ENCODE data around the gene MIB1. TPM values are rescaled to one million over a fixed set of nuclear protein-coding genes. Genes with fewer than 3 reads are reported as not detected.

MIB1 gene
- total RNA-seq, 2 donors from 2014 or later, result 27.3 to 31.9 TPM

DNA sequence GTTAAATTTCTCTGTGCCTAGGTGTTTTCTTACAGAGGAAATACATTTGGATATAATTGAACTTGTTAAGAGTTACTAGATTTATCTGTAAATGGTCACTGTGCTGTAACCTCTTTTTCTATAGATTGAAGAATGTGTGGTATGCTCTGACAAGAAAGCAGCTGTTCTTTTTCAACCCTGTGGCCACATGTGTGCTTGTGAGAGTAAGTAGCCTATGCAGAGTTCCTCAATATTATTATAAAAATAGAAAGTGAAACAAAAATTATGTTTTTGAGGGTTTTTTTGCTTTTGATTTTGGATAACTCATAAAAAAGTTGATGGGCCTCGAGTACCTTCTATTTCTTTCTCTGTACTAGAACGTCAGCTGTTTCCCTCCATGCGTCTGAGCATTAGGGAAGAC is 112.4 kb downstream of the MIB1 start:
- intact Hi-C loops (cut with DNase I, micrococcal nuclease), result no loop called here
- DNase-seq (no peak), ATAC-seq (no peak)

GRCh38 chr18:21853775-21854552 is 113.4 kb downstream of the MIB1 start:
- ATAC-seq, result peak; percentile 87
- intact Hi-C loops (cut with DNase I, micrococcal nuclease), result no loop called here
- DNase-seq, result no peak

DNA sequence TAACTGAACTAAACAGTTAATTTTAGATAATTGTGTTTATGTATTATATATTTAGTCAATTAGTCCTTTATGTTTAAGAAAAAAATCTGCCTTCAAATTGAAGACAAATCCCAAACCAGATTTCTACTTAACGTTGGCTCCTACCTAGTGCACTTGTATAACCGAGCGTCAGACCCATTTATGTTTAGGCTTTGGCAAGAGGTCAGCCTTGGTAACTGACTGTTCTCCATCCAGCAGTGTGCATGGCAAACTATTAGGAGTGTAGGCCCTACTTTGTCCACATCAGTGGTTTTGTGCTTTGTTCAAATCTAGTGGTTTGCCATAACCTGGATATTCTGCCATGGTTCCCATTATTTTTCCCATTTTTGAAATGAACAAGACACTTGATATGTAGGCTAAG is 114.8 kb downstream of the MIB1 start:
- intact Hi-C loops (cut with DNase I, micrococcal nuclease), result no loop called here
- ATAC-seq (no peak), DNase-seq (no peak)

DNA sequence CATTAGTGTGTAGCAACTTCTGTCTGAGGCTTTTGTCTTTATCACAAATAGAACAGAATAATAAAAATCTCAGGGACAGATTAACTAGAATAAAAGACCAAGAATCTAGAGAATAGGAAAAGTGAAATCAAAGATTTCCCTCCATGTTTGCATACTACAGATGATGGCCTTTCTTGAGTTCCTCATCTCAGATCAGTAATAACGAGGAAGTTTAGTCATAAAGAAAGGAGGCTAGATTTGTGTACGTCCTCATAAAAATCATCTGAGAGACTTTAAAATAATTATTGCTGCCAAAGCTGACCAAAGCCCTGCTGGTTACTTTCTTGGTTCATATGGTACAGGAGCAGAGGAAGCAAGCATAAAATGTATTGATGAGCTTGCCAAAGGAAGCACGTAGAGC is 117.3 kb downstream of the MIB1 start:
- ATAC-seq (no peak), DNase-seq (no peak)
- intact Hi-C loops (cut with DNase I, micrococcal nuclease), result no loop called here

- no peak for DNase-seq
- no peak for ATAC-seq
- intact Hi-C loops (cut with DNase I, micrococcal nuclease), result no loop called here
Measured at GRCh38 chr18:21858544-21858943, 118.0 kb downstream of the MIB1 start.

GRCh38 chr18:21864386-21864785 is 123.8 kb downstream of the MIB1 start:
- intact Hi-C loops (cut with DNase I, micrococcal nuclease), result no loop called here
- ATAC-seq (no peak), DNase-seq (no peak)

- ATAC-seq (no peak), DNase-seq (no peak)
- intact Hi-C loops (cut with DNase I, micrococcal nuclease), result no loop called here
Measured at GRCh38 chr18:21865043-21865442, 124.5 kb downstream of the MIB1 start.

DNA sequence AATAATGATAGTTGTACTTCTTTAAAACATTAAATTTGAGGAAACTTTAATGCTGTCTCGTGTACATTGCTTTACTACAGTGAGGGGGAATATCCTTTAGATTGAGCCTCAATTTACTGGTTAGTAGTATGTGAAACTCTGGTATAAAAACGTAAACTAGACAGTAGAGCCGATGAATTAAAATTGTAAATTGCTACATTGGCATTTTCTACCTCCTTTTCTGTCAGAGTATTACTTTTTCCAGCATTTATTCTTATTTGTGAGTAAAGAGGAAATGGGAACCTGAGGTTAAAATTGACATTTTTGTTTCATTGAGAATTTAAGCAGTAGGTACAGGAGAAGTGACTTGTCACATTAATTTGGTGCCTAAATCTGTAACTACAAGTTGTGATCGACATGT is 128.2 kb downstream of the MIB1 start:
- intact Hi-C loops (cut with DNase I, micrococcal nuclease), result no loop called here
- no peak for ATAC-seq
- no peak for DNase-seq

- DNase-seq (no peak), ATAC-seq (no peak)
- intact Hi-C loops (cut with DNase I, micrococcal nuclease), result no loop called here
Measured at GRCh38 chr18:21889570-21889969, 149.0 kb downstream of the MIB1 start.

DNA sequence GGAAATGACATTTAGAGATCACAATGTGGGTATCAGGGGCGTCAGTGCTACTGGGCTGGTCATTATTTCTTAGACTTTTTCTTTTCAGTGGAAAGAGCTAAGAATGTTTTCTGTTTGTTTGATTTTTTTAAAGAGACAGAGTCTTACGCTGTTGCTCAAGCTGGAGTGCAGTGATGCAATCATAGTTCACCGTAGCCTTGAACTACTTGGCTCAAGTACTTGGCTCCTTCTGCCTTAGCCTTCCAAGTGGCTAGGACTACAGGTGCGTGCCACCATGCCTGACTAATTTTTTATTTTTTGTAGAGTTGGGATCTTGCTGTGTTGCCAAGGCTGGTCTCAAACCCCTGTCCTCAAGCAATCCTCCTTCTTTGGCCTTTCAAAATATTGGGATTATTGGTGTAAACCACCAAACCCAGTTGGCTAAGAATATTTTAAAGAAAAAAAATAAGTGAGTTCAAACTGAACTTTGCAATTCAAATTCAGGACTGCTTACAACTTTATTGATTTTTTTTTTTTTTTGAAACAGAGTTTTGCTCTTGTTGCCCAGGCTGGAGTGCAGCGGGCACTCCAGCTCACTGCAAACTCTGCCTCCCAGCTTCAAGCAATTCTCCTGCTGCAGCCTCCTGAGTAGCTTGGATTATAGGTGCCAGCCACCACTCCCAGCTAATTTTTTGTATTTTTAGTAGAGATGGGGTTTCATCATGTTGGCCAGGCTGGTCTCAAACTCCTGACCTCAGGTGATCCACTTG is 154.2 kb downstream of the MIB1 start:
- ATAC-seq (no peak), DNase-seq (no peak)
- intact Hi-C loops (cut with DNase I, micrococcal nuclease), result loop anchor here in 1 of 2 donors (5.0 kb wide), 1 partner anchor 668 kb away; no protein-coding TSS in a partner anchor

- no peak for ATAC-seq
- intact Hi-C loops (cut with DNase I, micrococcal nuclease), result loop anchor here in 1 of 2 donors (5.0 kb wide), 1 partner anchor 665 kb away; no protein-coding TSS in a partner anchor
- peak in 1 of 2 donors; percentile 22 for DNase-seq
Measured at GRCh38 chr18:21896732-21897336, 156.2 kb downstream of the MIB1 start.

GRCh38 chr18:21897811-21898210 is 157.2 kb downstream of the MIB1 start:
- ATAC-seq (peak; percentile 66), DNase-seq (peak; percentile 28 to 46)
- intact Hi-C loops (cut with DNase I, micrococcal nuclease), result loop anchor here in 1 of 2 donors (5.0 kb wide), 1 partner anchor 664 kb away; no protein-coding TSS in a partner anchor

DNA sequence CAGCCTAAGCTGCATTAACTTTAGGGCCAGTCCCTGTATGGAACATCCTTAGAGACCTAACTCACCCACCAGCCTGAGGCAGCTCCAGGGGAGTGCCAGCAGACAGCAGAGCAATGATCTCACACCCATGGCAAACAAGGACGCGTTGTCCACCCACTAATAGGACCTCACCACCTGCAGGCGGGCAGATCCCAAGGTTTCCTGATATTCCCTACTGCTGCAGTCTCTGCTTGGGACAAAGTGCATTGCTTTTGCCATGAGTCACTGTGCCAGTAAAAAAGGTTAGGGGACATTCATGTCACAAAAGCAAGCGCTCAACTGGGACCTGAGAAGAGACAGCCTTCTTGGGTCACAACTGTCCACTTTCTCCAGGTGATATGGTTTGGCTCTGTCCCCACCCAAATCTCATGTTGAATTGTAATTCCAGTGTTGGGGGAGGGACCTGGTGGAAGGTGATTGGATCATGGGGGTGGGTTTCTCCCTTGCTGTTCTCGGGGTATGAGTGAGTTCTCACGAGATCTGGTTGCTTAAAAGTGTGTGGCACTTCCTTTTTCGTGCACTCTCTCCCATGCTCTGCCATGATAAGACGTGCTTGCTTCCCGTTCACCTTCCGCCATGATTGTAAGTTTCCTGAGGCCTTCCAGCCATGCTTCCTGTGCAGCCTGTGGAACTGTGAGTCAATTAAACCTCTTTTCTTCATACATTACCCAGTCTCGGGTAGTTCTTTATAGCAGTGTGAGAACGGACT is 160.2 kb downstream of the MIB1 start:
- ATAC-seq (peak; percentile 96), DNase-seq (peak; percentile 40 to 78)
- intact Hi-C loops (cut with DNase I, micrococcal nuclease), result no loop called here

GRCh38 chr18:21901423-21901945 is 160.9 kb downstream of the MIB1 start:
- intact Hi-C loops (cut with DNase I, micrococcal nuclease), result no loop called here
- DNase-seq (no peak), ATAC-seq (no peak)

- intact Hi-C loops (cut with DNase I, micrococcal nuclease), result no loop called here
- ATAC-seq (no peak), DNase-seq (no peak)
Measured at GRCh38 chr18:21903709-21904108, 163.1 kb downstream of the MIB1 start.

DNA sequence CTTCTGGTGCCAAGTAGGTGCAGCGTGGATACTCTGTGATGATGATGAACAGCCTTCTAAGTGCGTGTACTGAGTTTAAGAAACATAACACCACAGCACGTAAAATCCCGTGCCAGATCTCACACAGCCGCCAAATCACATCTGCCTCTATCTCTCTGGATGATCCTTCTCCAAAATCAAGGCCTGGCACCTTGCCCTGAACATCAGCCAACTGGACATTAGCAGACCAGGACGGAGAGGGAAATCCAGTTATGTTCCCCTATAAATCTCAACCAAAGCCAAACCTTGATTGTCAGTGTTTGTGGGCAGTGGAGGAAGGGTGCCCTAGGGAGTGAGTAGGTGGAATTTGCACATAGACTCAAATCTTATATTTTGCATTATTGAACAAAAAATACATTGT is 164.3 kb downstream of the MIB1 start:
- DNase-seq (peak in 1 of 2 donors; percentile 12), ATAC-seq (no peak)
- intact Hi-C loops (cut with DNase I, micrococcal nuclease), result no loop called here

DNA sequence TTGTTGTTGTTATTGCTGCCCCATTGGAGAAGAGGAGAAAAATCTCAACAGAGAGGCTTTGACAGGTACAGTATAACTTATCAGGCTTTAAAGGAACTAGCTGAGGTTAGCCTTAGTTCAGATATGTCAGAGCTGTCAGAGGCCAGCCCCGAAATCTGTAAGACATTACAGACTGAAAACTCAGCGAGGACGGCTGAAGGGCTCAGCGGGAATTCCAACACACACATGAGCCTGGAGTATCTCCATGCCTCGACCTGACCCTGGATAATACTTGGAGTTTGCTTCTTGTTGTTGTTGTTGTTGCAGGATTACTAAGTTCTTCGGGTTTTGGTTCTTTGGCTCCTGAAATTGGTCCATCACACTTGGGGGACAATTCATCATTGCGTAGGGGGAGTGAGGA is 166.9 kb downstream of the MIB1 start:
- intact Hi-C loops (cut with DNase I, micrococcal nuclease), result no loop called here
- DNase-seq (no peak), ATAC-seq (no peak)

- no peak for DNase-seq
- ATAC-seq, result no peak
- intact Hi-C loops (cut with DNase I, micrococcal nuclease), result no loop called here
Measured at GRCh38 chr18:21908711-21909110, 168.1 kb downstream of the MIB1 start.

- no peak for DNase-seq
- ATAC-seq, result no peak
- intact Hi-C loops (cut with DNase I, micrococcal nuclease), result no loop called here
Measured at GRCh38 chr18:21910906-21911305, 170.3 kb downstream of the MIB1 start.

Data from left colon (tissue), 2 donors.